RPMI7951 (cell line): Measurements from ENCODE around the gene COL7A1. TPM values are rescaled to one million over a fixed set of nuclear protein-coding genes. Genes with fewer than 3 reads are reported as not detected.
"Not testable (repeated sequence)": the region's sequence is repeated elsewhere in the genome, so short reads cannot be mapped to it uniquely, and the experiment has no call there.

ENCODE experiments used
- DNase-seq: peaks from one replicate; pipeline ENCODE4 v3.0.0-alpha.2; 2012; ENCODE audit warnings: low read depth
- total RNA-seq: library from RNA; depleted of rRNA; stranded (reverse); fragments of >200 nt; shearing (Covaris generic); gene quantifications from 2 replicates; pipeline ENCODE4 v1.2.3, GENCODE V29; 2014

COL7A1 gene
- total RNA-seq, 1 experiment from 2014 or later: 110 TPM

GRCh38 chr3:48563382-48563918 is 31.7 kb downstream of the COL7A1 start, which contains the start of gene UCN2:
TSS of gene UCN2 (minus strand) at chr3:48563781. CDS start at chr3:48563124, 657 bp downstream.
- peak; percentile 72 for DNase-seq

DNA sequence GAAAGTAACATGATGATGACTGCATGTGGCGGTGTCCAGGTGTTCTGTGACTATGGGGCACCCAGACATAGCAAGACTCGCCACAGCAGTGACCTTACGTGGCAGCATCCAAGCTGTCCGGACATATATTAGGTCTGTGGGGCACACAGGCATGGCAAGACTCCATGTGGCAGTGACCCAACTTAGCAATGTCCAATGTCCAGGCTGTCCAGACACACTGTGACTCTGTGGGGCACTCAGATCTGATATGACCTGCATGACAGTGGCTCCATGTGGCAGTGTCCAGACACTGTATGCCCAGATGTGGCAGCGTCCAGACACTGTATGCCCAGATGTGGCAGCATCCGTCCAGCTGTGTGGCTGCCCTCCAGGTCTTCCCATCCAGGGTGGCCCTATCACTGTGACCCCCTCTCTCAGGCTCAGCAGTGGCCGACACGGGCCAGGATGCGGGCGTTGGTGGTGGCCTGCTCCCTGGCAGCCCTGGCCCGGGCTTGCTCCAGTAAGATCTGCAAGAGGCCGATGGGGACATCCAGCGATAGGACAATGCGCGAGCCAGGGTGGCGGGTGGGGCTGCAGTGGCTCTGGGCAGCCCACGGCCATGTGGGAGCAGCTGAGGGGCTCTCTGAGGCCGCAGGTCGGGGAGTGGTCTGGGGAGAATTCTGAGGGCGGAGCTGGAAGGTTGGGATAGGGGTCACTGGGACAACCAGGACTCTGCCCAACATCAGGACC is 32.6 kb downstream of the COL7A1 start:
- no peak for DNase-seq

DNA sequence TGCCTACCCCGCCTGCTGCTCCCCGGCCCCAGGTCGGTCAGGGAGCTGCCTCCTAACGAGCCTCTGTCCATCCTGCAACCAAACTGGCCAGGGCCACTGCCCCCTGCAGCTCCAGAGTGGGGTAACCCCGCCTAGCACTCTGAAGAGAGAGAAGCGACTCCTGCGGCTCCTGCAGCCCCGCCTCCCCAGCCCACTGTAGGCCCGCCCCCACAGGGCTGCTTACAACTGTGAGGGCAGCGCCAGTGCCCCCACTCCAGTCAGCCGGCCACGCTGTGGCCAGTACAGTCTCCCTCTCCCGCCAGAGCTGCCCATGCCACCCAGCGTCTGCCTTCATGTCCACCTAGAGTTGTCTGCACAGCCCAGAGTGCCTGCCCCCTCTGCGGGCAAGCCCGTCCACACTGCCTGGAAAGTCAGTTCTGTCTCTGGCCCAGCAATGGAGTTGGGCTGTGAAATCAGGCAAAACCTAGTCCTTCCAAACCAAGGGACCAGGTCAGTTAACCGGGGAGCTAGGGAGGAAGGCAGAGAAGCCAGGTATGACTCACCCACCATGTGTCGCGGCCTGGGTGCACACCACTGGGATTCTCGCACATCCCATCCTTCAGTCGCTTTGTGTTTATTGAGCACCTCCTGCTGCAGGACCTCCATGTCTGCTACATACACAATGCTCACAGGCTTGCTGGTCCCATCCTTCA is 33.9 kb downstream of the COL7A1 start:
- peak; percentile 92 for DNase-seq

DNA sequence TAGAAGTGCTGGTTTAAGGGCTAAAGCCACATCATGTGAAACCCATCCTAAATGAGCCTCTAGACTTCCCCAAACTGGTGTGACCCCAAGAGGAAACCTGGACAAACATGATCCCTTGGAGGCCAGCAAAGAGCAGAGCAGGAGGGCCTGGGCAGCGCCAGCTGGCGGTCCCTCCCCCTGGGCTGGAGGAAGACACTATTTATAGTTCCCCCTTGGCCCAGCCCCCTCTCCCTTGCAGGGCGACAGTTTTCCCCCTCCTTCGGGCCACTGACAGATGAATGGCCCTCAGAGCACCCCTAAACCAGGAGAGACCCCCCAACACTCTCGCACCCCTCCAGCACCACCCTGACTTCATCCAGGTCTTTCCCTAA is 34.5 kb downstream of the COL7A1 start:
- peak; percentile 63 for DNase-seq

GRCh38 chr3:48558493-48559134 is 36.5 kb downstream of the COL7A1 start:
- DNase-seq: peak; percentile 91

DNA sequence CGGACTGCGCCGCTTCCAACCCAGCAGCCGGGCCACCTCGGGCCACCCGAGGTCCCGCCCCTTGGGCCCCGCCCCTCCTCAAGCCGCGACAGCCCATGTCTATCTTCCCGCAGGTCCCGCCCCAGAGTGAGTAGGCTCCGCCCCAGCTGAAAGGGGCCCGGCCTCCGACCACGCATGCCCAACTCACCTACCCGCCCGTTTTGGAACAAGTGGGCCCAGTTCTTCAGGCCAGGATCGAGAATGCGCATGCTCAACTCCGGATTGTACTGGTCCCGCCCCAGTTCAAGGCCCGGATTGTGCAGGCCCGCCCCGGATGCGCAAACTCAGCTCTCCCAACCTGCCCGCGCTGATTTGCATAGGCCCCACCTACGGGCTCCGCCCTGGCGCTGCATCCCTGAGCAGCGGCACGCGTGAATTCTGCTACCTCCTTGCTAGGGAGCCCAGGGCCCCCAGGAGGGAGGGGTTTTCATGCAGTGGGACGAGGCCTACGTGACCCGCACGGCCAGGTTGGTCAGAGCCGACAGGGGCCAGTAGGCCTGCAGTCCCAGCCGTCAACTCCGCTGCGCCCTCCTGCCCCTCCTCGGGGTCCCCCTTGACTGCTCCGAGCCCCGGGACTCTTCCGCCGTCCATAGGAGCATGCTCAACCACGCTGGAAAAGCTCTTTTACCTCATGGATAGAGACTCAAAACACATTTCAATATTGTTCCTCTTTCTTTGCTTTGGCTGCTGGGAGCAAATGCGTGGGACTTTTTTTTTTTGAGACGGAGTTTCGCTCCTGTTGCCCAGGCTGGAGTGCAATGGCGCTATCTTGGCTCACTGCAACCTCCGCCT is 38.1 kb downstream of the COL7A1 start, which contains the start of gene PFKFB4:
Gene PFKFB4, minus strand, starts transcription at position 8 of the 831 bp plus-strand sequence. CDS start 26 bp downstream, outside the sequence.
- peak; percentile 99 for DNase-seq

- no peak for DNase-seq
These were observed 39.0 kb downstream of the COL7A1 start for GRCh38 chr3:48555949-48556795.

- DNase-seq: peak; percentile 33
These were observed 39.7 kb downstream of the COL7A1 start for GRCh38 chr3:48555231-48555948.

GRCh38 chr3:48553886-48554845 is 41.0 kb downstream of the COL7A1 start:
- no peak for DNase-seq

DNA sequence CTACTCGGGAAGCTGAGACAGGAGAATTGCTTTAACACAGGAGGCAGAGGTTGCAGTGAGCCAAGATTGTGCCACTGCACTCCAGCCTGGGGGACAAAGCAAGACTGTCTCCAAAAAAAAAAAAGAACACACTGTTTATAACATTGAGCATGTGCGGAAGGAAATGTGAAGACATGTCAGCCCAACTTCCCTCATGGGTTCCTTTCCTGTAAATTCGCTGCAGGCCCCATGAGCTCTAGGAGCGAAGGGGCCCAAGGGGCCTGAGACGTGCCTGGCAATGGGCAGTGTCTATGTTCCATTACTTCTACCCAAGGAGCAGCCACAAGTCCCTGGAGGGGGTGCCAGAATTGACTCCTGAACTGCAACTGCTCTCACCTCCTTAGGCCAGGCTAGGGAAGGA is 41.8 kb downstream of the COL7A1 start:
- no peak for DNase-seq

DNA sequence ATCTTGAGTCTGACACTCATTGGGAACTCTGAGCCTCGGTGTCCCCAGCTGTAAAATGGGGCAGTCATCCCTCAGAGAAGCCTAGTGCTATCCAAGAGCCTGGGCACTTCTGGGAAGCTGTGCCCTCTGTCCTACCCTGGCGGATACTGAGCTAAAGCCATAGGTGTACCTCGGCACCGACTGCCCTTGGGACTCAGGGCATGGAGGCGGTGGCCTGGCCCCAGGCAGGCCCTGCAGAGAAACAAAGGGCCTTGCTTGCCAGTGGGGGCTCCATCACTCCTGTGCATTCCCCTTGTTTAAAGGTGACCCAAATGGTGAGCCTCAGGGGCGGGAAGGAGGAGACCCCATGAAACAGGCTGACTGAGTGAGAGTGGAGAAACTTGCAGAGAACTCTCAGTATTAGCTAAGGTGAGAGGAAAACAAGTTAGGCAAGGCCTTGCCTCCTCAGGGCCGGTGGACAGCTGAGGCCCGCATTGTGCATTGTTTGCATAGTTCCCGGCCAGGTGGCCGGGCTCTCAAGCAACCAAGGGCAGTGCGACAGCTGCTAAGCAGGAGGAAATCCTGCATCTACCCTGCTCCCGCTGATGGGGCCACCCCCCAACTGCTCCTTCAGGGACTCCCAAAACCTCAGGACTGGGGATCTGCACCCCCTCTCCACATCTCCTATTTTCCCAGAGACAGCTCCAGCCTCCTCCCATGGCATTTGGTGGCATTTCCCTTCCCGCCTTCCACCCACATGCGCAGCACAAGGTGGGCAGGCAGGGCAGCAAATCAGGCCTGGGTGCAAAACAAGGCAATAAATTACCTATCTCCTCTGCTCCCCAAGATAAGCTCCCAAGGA is 42.8 kb downstream of the COL7A1 start:
- DNase-seq: no peak

DNA sequence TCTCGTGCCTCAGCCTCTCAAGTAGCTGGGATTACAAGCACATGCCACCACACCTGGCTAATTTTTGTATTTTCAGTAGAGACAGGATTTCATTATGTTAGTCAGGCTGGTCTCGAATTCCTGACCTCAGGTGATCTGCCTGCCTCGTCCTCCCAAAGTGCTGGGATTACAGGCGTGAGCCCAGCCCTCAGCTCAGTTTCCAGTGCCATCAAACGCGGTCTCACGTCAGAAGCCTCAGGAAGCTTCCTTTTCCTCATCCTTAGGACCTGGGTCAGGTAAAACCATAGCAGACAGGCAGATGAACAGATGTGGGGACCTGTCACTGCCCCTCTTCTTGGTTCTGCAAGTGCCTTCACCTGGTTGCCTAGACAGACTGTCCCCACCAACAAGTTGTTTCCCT is 43.5 kb downstream of the COL7A1 start:
- DNase-seq: not testable (repeated sequence)

- peak; percentile 68 for DNase-seq
These were observed 46.1 kb downstream of the COL7A1 start for GRCh38 chr3:48548729-48549705.

GRCh38 chr3:48548126-48548525 is 47.0 kb downstream of the COL7A1 start:
- DNase-seq: no peak

DNA sequence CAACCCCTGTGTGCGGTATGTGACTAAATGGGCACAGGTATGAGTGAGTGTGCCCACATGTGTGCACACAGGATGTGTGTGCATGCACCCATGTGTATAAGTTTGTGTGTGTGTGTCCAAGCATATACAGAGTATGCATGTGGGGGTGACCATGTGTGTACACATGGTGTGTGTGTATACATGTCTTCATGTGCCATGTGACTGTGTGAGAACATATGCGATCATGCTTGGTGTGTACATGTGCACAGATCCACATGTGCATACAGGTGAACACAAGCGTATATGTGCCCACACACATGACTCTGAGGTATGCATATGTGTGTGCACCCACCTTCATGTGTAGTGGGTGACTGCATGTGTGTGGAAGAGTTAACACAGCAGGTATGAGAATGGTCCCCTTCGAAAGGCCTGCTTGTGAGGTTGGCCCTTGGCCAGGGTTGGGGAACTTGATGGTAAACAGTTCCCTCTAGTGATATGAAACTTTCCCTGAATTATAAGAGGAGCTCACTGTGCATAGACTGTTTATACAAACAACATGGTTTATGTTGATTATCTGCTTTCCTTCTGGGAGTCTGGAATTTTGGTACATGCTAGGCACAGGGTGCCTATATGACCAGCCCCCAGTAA is 48.8 kb downstream of the COL7A1 start:
- DNase-seq: no peak

- DNase-seq: no peak
These were observed 51.0 kb downstream of the COL7A1 start for GRCh38 chr3:48544141-48544540.
